Epithelial cell of prostate (primary cell): ENCODE measurements around the gene POP4.
A peak's percentile ranks its signal among the peaks of the same experiment; 100 is the strongest.
"Not testable (repeated sequence)": the region's sequence is repeated elsewhere in the genome, so short reads cannot be mapped to it uniquely, and the experiment has no call there.

Source experiments
- DNase-seq: peaks from one replicate; pipeline ENCODE4 v3.0.0-alpha.2; 2011; ENCODE audit warnings: low read depth, low spot score
- H3K27ac ChIP-seq: fragments of 450-650 bp; 2 replicates; pipeline ENCODE4 v1.5.1; 2017; ENCODE audit warnings: mild to moderate bottlenecking

Gene POP4, protein sequence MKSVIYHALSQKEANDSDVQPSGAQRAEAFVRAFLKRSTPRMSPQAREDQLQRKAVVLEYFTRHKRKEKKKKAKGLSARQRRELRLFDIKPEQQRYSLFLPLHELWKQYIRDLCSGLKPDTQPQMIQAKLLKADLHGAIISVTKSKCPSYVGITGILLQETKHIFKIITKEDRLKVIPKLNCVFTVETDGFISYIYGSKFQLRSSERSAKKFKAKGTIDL

DNA sequence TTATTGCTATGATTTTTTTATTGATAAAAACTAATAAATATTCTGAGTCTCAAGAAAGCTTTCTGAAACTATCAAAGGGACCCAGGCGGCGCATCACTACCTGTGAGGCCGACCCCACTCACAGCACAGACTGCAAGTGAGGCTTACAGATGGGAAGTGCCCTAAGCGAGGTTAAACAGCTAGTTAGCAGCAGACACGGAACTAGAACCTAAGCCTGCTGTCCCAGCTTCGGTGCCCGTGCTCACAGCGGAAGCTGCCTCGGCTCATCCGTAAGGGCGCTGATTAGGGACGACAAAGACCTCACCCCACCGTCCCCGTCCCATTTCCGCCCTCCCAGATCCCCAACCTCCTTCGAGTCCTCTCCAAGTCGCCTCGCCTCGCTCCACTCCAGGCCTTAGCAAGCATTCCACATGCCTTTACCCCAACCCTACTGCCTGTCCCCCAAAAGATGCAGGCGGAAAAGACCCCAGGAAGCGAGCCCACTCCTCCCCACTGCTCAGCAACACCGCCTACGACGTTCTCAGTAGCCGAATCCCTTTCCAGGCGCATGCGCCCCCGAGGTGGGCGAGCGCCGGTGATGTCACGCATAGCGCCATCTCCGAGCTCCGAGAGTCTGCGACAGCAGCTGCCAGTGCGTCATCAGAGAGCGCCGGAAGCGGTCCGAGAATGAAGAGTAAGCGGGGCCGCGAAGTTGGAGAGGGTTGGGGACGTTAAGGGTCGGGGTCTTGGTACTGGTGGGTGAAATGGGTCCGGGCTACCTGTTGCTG lies at the start of gene POP4:
POP4 (plus strand) TSS at position 631 of the 767 bp plus-strand sequence; CDS start at position 667, 36 bp downstream.
- H3K27ac ChIP-seq, result peak within 1 kb of the TSS; percentile 71
- peak; percentile 72 for DNase-seq

DNA sequence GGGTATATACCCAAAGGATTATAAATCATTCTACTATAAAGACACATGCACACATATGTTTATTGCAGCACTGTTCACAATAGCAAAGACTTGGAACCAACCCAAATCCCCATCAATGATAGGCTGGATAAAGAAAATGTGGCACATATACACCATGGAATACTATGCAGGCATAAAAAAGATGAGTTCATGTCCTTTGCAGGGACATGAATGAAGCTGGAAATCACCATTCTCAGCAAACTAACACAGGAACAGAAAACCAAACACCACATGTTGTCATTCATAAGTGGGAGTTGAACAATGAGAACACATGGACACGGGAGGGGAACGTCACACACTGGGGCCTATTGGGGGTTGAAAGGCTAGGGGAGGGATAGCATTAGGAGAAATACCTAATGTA lies 47.0 kb upstream of the POP4 start:
- not testable (repeated sequence) for DNase-seq, H3K27ac ChIP-seq

DNA sequence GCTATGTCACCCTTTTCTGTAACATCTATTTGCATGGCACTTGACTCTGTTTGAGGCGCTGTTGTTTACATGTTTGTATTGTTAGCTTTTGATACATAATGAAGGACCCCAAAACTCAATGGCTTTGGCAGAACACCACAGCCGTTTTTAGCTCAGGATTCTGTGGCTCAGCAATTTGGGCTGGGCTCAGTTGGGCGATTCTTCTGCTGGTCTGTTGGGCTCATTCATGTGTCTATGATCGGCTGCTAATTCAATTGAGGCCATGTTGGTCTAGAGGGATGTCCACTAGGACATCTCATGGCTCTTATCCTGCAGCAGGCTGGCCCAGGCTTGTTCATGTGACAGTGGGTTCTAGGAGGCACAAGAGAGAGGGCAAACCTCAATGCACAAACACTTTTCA lies 46.3 kb upstream of the POP4 start:
- no peak overlapping the region for H3K27ac ChIP-seq
- DNase-seq, result no peak

DNA sequence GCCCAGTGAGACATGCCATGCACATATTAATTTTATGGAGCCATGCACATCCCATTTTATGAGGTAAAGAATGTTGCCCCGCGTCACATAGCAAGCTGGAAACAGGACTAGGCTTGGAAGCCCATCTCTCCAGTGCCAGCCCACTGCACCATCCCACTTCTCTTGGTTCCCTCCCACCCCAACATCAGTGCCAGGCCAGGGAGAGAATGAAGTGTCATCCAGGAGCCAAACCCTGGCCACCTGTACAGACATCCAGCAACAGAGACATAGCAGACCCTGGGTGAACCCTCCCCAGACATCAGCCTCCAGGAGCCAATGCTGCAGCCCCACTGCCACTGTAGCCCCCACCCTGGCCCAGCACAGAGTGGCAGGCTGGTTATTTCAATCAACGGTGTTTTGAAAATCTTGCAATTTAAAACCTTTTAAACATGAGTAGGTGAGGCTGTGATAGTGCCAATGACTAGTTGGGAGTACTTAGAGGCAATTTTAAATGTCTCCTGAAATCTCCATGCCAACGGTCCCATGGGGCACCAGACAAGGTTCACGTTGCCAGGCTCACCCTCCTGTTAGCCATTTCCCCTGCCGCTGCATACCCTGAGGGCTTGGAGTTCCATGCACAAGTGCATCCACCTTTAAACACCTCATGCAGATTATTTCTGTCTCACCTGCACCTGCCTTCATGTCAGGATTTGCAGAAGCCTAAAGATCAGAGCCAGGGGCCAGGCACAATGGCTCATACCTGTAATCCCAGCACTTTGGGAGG lies 45.6 kb upstream of the POP4 start:
- no peak for DNase-seq
- no peak overlapping the region for H3K27ac ChIP-seq

DNA sequence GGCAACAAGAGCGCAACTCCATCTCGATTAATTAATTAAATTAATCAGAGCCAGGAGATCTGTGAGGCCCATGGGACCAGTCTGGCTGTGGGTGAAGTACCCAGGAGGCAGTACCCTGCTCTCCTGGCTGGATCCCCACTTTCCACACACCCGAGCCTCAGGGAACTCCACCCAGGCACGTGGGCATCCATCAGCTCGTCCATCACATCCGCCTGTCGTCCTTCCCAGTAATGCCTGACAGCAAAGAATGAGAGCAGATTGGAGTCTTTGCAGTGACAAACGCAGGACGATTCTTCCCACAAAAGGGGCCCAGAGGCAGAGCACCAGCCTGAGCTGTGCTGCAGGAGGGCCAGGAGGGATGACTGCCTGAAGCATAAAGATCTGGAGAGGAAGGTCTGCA lies 44.5 kb upstream of the POP4 start:
- no peak overlapping the region for H3K27ac ChIP-seq
- no peak for DNase-seq

DNA sequence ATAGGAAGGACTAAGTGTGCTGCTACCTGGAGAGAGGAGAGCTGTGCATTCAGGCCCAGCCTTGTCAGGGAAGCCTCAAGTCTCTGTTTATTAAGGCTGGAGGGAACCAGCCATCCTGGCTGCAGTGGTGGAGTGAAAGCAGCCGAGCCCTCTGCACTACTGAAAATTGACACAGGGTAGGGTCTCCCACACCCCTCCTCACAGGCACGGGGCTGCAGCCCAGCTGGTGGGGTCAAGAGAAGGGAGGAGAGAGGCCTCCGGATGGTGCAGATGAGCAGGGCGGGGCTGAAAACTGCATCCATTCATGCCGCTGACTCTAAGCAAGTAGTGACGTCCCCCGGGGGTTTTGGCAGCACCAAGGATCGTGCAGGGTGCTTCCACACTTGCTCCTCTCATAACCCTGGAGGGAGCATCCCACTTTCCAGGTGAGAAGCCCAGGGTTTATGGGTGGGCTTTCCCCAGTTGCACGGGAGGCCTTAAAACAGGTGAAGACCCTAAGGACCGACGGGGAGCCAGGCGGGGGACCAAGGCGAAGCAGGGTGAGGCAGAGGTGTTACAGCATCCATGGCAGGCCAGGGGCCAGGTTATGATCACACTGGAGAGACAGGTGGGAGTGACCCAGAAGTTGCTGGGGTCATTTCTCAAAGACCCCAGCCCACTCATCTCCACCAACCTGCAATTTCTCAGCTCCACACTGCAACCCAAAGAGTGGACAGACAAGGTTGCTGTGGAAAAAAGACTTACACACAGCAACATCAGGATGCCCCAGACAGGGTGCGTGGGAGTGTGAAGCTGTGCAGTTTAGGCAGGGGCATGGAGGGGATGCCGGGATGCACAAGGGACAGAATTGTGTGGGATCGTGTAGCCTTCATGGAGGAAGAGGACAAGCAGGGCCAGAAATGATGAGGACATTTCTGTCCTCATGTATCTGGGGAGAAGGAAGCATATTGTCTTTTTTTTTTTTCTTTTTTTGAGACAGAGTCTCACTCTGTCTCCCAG lies 43.5 kb upstream of the POP4 start:
- no peak for DNase-seq
- no peak overlapping the region for H3K27ac ChIP-seq

DNA sequence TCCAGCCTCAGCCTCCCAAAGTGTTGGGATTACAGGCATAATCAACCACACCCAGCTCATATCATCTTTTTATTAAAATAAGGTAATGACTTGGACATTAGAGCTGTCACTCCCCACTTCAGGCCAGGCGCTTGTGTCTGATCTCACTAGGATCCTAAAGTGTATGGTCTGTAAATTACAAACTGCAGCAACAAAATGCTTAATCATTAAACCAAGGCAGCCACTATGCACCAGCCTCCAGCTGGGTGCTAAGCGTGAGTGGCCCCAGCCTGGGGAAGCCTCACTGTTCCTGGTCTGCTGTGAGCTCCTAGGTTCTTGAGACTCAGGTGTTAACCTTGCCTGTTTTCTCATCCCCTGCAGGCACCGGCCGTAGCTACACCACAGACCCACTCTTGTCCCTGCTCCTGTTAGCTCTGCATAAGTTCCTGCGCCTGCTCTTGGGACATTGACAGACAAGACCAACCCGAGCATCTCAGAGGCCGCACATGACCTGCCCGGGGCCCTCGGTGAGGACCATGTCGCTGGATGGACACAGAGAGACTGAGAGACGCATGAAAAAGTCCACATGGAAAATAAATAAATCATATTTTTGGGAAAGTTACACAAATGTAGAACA lies 42.5 kb upstream of the POP4 start:
- no peak for DNase-seq
- H3K27ac ChIP-seq, result no peak overlapping the region

DNA sequence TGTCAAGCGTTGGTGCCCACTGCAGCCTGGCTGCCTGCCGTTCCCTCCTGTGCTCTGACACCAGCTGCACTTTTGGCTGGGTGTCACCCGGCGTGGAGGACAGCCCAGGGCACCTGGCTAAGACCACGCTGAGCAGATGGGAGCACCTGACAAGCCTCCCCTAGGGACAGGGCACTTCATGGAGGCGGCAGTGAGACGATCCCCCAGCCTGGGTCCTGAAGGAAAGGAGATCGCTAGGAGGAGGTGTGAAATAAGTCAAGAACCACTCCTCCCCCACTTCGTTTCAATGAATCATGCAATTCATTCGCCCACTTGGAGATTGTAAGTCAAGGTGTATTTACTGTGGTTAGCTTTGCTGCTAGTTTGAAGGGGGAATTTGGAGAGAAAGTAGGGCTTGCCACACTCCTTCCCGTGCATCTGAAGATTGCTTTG lies 41.5 kb upstream of the POP4 start:
- no peak for DNase-seq
- H3K27ac ChIP-seq, result no peak overlapping the region

DNA sequence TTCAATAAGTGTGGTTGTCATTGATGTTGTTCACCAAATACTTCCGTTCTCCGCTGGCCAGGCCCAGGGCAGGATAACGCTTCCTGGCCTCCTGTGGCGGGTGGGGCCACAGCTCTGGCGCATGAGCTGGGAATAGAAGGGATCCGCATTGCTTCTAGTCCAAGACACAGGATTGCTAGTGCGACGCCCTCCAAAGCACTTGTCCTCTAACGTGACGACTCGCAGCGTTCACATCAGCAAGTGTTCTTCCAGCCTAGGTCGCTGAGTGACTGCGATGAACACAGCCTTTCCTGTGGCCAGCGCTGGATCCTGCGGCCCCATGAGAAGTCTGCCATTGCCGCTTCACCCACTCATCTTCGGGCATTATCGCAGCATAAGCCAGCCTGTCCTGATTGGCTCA lies 40.9 kb upstream of the POP4 start:
- no peak for DNase-seq
- H3K27ac ChIP-seq, result no peak overlapping the region

DNA sequence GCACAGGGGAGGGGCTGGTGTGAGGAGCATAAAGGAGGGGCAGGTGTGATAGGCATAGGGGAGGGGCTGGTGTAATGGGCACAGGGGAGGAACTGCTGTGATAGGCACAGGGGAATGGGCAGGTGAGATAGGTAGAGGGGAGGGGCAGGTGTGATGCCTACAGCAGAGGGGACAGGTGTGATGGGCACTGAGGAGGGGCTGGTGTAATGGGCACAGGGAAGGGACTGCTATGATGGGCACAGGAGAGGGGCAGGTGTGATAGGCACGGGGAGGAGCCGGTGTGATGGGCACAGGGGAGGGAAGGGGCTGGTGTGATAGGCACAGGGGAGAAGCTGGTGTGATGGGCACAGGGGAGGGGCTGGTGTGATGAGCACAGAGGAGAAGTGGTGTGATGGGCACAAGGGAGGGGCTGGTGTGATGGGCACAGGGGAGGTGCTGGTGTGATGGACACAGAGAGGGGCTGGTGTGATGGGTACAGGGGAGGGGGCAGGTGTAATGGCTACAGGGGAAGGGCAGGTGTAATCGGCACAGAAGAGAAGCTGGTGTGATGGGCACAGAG lies 39.5 kb upstream of the POP4 start:
- no peak overlapping the region for H3K27ac ChIP-seq
- no peak for DNase-seq

DNA sequence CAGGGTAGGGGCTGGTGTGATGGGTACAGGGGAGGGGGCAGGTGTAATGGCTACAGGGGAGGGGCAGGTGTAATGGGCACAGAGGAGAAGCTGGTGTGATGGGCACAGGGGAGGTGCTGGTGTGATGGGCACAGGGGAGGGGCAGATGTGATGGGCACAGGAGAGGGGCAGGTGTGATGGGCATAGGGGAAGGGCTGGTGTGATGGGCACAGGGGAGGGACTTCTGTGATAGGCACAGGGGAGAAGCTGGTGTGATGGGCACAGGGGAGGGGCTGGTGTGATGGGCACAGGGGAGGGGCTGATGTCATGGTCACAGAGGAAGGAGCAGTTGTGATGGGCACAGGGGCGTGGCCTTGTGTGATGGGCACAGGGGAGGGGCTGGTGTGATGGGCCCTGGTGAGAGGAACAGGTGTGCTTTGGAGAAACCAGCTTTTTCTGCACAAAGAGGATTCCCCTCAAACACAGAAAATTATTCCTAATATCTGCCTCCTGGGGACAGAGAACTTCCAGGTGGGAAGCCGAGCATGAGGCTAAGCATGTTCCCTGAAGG lies 38.6 kb upstream of the POP4 start:
- no peak overlapping the region for H3K27ac ChIP-seq
- no peak for DNase-seq

DNA sequence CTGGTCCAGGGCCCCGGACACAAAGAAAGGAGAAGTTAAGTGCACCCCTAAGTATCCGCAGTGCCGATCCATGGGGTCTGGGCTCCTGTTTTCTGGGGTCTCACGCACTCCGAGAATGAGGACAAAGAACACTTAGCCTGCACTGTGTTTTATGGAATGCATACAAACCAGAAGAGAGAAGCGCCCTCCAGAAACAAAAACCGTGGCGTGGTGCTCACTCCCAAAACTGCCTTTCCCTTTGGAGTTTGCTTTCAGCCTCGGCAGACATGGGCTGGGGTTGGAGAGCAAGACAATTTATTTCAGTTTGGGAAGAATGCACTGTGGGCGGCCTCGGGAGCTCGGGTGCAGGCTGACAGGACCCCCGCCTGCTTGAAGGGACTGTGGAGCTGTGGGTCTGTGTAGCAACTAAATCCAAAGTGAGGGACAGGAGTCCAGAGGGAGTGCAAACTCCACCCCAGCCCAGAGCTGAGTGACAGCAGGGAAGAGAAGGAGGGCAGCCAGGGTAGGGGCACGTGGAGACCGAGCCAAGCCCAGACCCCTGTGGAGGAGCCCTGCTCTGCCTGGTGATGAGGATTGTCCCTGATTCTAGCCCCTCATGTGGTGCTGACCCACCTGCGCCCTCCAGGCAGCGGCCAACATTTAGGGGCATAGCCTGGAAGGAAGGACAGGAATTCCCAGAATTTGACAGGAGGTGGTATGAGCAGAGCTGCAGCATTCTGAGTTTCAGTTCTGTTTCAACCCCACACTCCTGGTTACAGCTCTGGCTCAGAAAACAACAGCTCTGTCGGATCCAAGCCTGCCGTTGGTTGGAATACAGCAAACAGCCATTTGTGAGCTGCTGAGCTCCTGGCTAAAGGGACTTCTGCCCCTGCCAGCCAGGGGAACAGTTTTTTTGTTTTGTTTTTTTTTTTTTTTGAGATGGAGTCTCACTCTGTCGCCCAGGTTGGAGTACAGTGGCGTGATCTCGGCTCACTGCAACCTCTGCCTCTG lies 37.8 kb upstream of the POP4 start:
- no peak for DNase-seq

DNA sequence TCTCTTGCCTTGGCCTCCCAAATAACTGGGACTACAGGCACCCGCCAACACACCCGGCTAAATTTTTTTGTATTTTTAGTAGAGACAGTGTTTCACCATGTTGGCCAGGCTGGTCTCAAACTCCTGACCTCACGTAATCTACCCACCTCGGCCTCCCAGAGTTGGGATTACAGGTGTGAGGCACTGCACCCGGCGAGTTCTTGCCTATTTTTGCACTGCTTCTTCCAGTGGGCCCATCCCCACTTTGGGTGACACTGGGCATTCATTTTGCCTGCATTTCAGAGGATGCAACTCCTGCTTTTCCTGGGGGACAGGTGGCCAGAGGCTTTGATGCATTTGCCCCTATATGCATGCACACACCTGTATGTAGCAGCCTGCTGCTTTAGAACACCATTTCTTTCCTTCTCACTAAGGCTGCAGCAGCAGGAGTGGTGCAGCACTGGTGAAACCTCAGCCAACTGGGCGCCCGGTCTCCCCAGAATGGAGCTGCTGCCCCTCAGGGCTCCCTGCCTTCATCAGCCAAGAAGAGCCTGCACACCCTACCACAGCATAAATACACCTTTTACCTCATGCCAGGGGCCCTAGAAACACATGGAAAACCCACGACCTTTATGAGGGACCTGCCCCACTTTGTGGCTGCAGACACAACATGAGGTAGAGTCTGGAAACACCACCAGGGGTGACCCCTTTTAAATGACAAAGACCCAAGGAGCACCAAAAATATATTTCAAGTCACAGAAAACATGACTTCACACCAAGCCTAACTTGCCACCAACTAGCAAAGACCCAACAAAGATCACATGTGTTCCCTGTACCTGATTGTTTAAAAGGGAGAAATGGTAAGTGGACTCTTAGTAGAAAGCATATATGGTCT lies 36.8 kb upstream of the POP4 start:
- no peak overlapping the region for H3K27ac ChIP-seq
- no peak for DNase-seq

More for the DNA sequence above, 37.8 kb upstream of the POP4 start:
- H3K27ac ChIP-seq, result no peak overlapping the region

DNA sequence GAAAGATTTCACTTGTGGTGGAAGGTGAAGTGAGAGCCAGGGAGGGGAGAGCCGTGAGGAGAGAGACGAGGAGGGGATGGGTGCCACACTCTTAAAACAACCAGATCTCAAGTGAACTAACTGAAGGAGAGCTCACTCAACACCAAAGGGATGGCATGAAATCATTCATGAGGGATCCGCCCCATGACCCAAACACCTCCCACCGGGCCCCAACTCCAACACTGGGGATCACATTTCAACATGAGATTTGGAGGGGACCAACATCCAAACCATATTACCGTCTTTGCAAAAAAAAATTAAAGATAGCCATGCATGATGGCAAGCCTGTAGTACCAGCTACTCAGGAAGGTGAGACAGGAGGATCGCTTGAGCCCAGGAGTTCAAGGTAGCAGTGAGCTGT lies 34.9 kb upstream of the POP4 start:
- DNase-seq, result no peak
- H3K27ac ChIP-seq, result no peak overlapping the region

DNA sequence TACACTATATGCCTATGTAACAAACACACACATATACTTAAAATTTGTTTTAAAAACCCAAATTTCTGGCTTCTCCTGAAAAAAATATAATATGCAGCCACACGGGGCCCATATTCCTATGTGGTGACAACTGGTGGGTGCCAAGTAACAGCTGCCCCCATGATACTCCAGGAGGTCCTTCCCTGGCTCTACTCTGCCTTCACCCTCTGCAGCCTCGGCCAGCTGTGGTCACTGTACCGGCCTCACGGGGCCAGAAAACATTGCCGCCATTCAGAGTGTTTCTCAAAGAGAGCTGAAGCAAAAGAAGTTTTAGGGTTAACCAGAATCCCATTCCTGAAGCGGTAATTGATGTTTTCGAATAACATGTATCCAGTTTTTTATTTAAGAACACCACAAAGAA lies 32.6 kb upstream of the POP4 start:
- DNase-seq, result no peak
- no peak overlapping the region for H3K27ac ChIP-seq

DNA sequence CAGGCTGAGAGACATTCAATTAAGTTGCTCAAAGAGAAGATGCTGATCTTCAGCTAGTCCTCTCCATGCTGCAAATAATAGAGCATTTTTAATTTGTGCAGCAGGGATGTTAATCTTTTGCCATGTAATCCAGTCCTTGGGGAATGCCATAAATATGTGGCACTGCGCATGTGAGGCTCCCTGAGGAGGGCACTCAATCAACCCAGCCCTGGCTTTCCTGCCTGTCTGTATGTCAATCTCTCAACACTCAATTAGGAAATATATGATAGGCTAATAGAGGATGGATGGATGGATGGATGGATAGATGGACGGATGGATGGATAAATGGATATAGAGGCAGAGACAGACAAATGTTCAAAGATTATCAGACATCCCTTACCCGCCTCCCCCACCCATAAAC lies 31.6 kb upstream of the POP4 start:
- no peak for DNase-seq
- no peak overlapping the region for H3K27ac ChIP-seq

DNA sequence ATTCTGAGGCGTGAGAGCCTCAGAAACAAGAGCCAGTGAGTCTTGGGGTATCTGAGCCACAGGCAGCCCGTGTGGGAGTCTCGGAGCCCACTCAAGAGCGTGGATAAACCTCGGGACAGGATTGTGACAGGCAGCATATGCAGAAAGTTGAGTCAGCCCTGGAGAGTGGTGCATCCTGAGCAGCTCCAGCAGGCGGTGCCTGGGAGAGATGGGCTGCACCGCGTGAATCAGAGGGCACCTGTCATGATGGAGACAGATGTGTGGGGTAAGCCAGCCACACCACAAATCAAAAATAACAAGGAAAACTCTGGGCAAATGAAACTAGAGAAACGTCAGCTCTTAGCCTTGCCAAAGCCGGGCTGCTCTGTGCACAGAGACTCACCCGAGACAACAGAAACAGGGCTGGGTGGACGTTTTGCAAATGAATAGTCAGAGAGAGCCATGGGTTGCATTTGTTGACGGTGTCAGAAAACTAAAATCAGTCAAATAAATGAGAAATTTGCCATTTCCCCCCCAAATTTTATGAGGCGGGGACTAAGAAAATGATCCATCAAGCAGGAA lies 30.0 kb upstream of the POP4 start:
- DNase-seq, result no peak
- H3K27ac ChIP-seq, result no peak overlapping the region
